GM12878 (cell line): ENCODE measurements around the gene EFCAB11. TPM values are rescaled to one million over a fixed set of nuclear protein-coding genes. Genes with fewer than 3 reads are reported as not detected.
A peak's percentile ranks its signal among the peaks of the same experiment; 100 is the strongest.

Experiments used
- ATAC-seq: fragments of 200-7000 bp; cut with Tn5 transposase; 3 replicates; pipeline ENCODE4 v1.9.1; 2020; ENCODE audit warnings: mild to moderate bottlenecking, moderate library complexity
- BruUV-seq: library from RNA; stranded (reverse); fragments of 400-500 nt; replicated peaks from 2 replicates; lab custom pipeline; 2021; lab: Mats Ljungman, UMichigan
- CTCF ChIA-PET: fragments of 300-600 bp; sonication (Branson Sonifier 250); formaldehyde crosslinking; extraction: SDS; loops from one replicate; lab custom pipeline; 2021; ENCODE audit warnings: inconsistent platforms; lab: Yijun Ruan, JAX
- POLR2A ChIA-PET: fragments of 350-600 bp; formaldehyde crosslinking; extraction: SDS; loops from one replicate; lab custom pipeline; 2021; ENCODE audit warnings: inconsistent platforms; lab: Charles Lee
- RAD21 ChIA-PET: fragments of 300-600 bp; sonication (Branson Sonifier 250); formaldehyde crosslinking; loops from one replicate; lab custom pipeline; 2023; ENCODE audit warnings: antibody characterized with exemption; ENCODE audit not compliant: unreplicated experiment; lab: Charles Lee
- SMC1A ChIA-PET: fragments of 300-600 bp; sonication (Branson Sonifier 250); formaldehyde crosslinking; loops from one replicate; lab custom pipeline; 2023; ENCODE audit not compliant: unreplicated experiment, uncharacterized antibody; lab: Charles Lee
- DNase-seq: peaks from one replicate; pipeline ENCODE4 v3.0.0-alpha.2; 2011; ENCODE audit warnings: low read depth, low spot score
- FAIRE-seq: peaks from 3 replicates; lab custom pipeline; 2011; peaks lifted over from hg19 to GRCh38; lab: Jason Lieb, UNC
- H2AFZ ChIP-seq: 2 replicates; pipeline ENCODE4 v1.6.0; 2011; ENCODE audit warnings: low read depth, low read length, control low read depth; ENCODE audit not compliant: control insufficient read depth
- H3K27ac ChIP-seq: 2 replicates; pipeline ENCODE4 v1.5.1; 2011; ENCODE audit warnings: control low read depth; ENCODE audit not compliant: control insufficient read depth, insufficient read depth
- H3K27me3 ChIP-seq, 2 experiments: replicated peaks in 1 of 2; 2 replicates each; pipeline versions ENCODE4 v1.6.0 to v1.6.1; 2011; ENCODE audit warnings: low read length in 1 of 2; ENCODE audit not compliant: control insufficient read depth in 2 of 2, insufficient read depth in 2 of 2
- H3K36me3 ChIP-seq, 2 experiments: 2 replicates each; pipeline ENCODE4 v1.5.1; 2011; ENCODE audit warnings: low read length in 1 of 2; ENCODE audit not compliant: control insufficient read depth in 2 of 2, insufficient read depth in 2 of 2
- H3K4me1 ChIP-seq: 2 replicates; pipeline ENCODE4 v1.6.1; 2011; ENCODE audit warnings: mild to moderate bottlenecking, low read length, moderate library complexity, mixed read lengths; ENCODE audit not compliant: control insufficient read depth, insufficient read depth
- H3K4me2 ChIP-seq: 2 replicates; pipeline ENCODE4 v1.6.0; 2011; ENCODE audit warnings: control low read depth; ENCODE audit not compliant: control insufficient read depth, insufficient read depth
- H3K4me3 ChIP-seq: fragments of 200-600 bp; sonication (generic); 2 replicates; pipeline ENCODE4 v1.5.1; 2016
- H3K79me2 ChIP-seq: 2 replicates; pipeline ENCODE4 v1.6.0; 2011; ENCODE audit warnings: low read length; ENCODE audit not compliant: control insufficient read depth, insufficient read depth
- H3K9ac ChIP-seq: 2 replicates; pipeline ENCODE4 v1.8.0; 2011; ENCODE audit warnings: low read length, control low read depth, mixed read lengths; ENCODE audit not compliant: control insufficient read depth, insufficient read depth
- H3K9me3 ChIP-seq: replicated peaks from 3 replicates; pipeline ENCODE4 v1.5.1; 2011; ENCODE audit warnings: mild to moderate bottlenecking, low read length; ENCODE audit not compliant: control insufficient read depth, insufficient read depth
- H4K20me1 ChIP-seq: 2 replicates; pipeline ENCODE4 v1.6.0; 2011; ENCODE audit not compliant: control insufficient read depth, insufficient read depth
- ASH2L ChIP-seq: fragments of 300-600, 200-600 bp; sonication (generic); IDR thresholded peaks from 2 replicates; pipeline ENCODE4 v1.6.1; 2017; ENCODE audit warnings: low read depth, mild to moderate bottlenecking, borderline replicate concordance
- CEBPB ChIP-seq, 2 experiments: fragments of 150-350 bp in 1 of 2; IDR thresholded peaks; 2 replicates each; pipeline ENCODE4 v1.6.1; 2012 to 2014; ENCODE audit warnings: low read depth in 2 of 2, low read length in 2 of 2, borderline replicate concordance in 1 of 2, inconsistent platforms in 1 of 2
- E2F4 ChIP-seq: IDR thresholded peaks from 2 replicates; pipeline ENCODE4 v1.6.1; 2012; ENCODE audit warnings: low read depth, low read length, improper control_type of control experiment
- HDAC2 ChIP-seq: fragments of 200-600 bp; sonication (generic); IDR thresholded peaks from 2 replicates; pipeline ENCODE4 v1.6.1; 2017
- JUND ChIP-seq: IDR thresholded peaks from 2 replicates; pipeline ENCODE4 v1.6.1; 2012; ENCODE audit warnings: low read depth, mild to moderate bottlenecking, low read length, improper control_type of control experiment, moderate library complexity
- KAT2A ChIP-seq: conservative IDR thresholded peaks from 2 replicates; pipeline ENCODE4 v1.6.1; 2011; ENCODE audit warnings: low read depth, low read length; ENCODE audit not compliant: control insufficient read depth
- KLF5 ChIP-seq: fragments of 450-650 bp; IDR thresholded peaks from 2 replicates; pipeline ENCODE4 v1.6.1; 2014; ENCODE audit warnings: mild to moderate bottlenecking; ENCODE audit not compliant: partially characterized antibody
- NFYA ChIP-seq: IDR thresholded peaks from 2 replicates; pipeline ENCODE4 v1.6.1; 2011; ENCODE audit warnings: low read depth, mild to moderate bottlenecking, low read length, improper control_type of control experiment, borderline replicate concordance
- NR2F1 ChIP-seq: fragments of 450-650 bp; conservative IDR thresholded peaks from 2 replicates; pipeline ENCODE4 v1.6.1; 2017; ENCODE audit warnings: mild to moderate bottlenecking
- NRF1 ChIP-seq: conservative IDR thresholded peaks from 2 replicates; pipeline ENCODE4 v1.6.1; 2011; ENCODE audit warnings: mild to moderate bottlenecking, low read depth, low read length, improper control_type of control experiment
- POLR2AphosphoS5 ChIP-seq: IDR thresholded peaks from 2 replicates; pipeline ENCODE4 v1.6.1; 2011; ENCODE audit warnings: mild to moderate bottlenecking, low read length, inconsistent platforms
- RAD51 ChIP-seq: fragments of 450-650 bp; IDR thresholded peaks from 2 replicates; pipeline ENCODE4 v1.6.1; 2016; ENCODE audit warnings: moderate library complexity, mild to moderate bottlenecking, inconsistent platforms
- WRNIP1 ChIP-seq: IDR thresholded peaks from 2 replicates; pipeline ENCODE4 v1.6.1; 2011; ENCODE audit warnings: low read depth, low read length, improper control_type of control experiment, borderline replicate concordance
- WGBS: methylation state at CpG from one replicate; pipeline ENCODE4 v1.1.6; 2016; ENCODE audit warnings: low lambda C conversion rate; ENCODE audit not compliant: insufficient replicate concordance, insufficient coverage; ENCODE audit errors: missing lambda C conversion rate; 5-methylcytosine and 5-hydroxymethylcytosine counted together
- in situ Hi-C: fragments of 300-500 bp; cut with MboI; formaldehyde crosslinking; loops from 9 replicates; pipeline ENCODE4 v1.14.3; 2018; ENCODE audit warnings: mixed read lengths
- intact Hi-C: fragments of 100-400 bp; cut with micrococcal nuclease; formaldehyde crosslinking; loops from one replicate; pipeline ENCODE4 v1.14.2; 2022; ENCODE audit not compliant: unreplicated experiment
- polyA plus RNA-seq, 11 experiments: library from polyadenylated mRNA; depleted of rRNA in 4 of 11; unstranded in 6 of 11; stranded (reverse) in 5 of 11; fragments of >200 nt; fragmentation: Nextera tagmentation in 4 of 11; fragmentation: Illumina TruSeq in 1 of 11; extraction: Ambion mirVana in 4 of 11; extraction: Trizol in 1 of 11; gene quantifications; 1 replicate in 1 of 11; 2 replicates in 10 of 11; pipeline versions ENCODE4 v1.2.1 to v1.2.3, GENCODE V29; 2011 to 2016; ENCODE audit warnings: inconsistent platforms in 2 of 11, missing spikeins in 2 of 11, low read depth in 1 of 11
- total RNA-seq, 4 experiments: library from RNA; depleted of rRNA in 3 of 4; stranded (reverse); fragments of >200 nt in 3 of 4; fragmentation: Illumina TruSeq in 1 of 4; extraction: Trizol in 1 of 4; gene quantifications; 2 replicates each; pipeline versions ENCODE4 v1.2.1 to v1.2.3, GENCODE V29; 2013 to 2021
- TF ChIP-seq, protein P1 (sequence below): fragments of 450-650 bp; formaldehyde crosslinking; IDR thresholded peaks from 2 replicates; pipeline ENCODE4 v1.5.0; 2022; ENCODE audit warnings: mild to moderate bottlenecking, missing genetic modification characterization
- TF ChIP-seq, protein P2 (sequence below): fragments of 450-650 bp; IDR thresholded peaks from 2 replicates; pipeline ENCODE4 v1.6.1; 2017; ENCODE audit warnings: borderline replicate concordance
- TF ChIP-seq, protein P3 (sequence below): fragments of 450-650 bp; IDR thresholded peaks from 2 replicates; pipeline ENCODE4 v1.6.1; 2018; ENCODE audit warnings: borderline replicate concordance, mild to moderate bottlenecking; ENCODE audit not compliant: partially characterized antibody

The EFCAB11 gene
- total and polyA plus RNA-seq, 10 of the 15 experiments (the other 5 are each of a cell fraction or from before 2014, with no cell fraction given): 8.6 to 37.4 (median 18.0) TPM

DNA sequence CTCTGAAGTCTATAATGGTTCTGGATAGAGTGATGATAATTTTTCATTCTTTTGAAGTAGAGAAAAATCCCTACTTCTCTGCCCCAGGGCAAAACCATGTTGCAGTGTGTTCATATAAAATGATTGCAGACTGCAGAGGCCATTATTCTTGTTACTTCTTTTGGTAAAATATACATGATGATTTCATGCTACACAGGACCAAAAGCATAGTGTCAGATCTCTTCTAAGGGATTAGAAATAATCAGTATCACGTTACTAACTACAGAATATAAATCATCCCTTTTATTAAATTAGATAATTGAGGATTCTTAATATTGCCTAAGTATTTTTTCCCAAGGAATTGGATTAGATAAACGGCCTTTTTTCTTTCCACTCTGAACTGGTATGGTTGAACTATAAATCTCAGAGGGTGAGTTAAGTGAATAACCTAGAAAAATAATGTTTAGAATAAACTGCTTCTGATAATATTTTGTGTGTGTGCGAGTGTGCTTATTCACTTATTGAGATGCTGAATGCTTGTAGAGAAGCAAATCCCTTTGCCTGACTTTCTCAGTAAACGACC is 156.2 kb downstream of the EFCAB11 start (continued):
- TF ChIP-seq ASH2L: no peak
- no peak for TF ChIP-seq JUND
- TF ChIP-seq NR2F1: no peak
- no peak for TF ChIP-seq POLR2AphosphoS5

DNA sequence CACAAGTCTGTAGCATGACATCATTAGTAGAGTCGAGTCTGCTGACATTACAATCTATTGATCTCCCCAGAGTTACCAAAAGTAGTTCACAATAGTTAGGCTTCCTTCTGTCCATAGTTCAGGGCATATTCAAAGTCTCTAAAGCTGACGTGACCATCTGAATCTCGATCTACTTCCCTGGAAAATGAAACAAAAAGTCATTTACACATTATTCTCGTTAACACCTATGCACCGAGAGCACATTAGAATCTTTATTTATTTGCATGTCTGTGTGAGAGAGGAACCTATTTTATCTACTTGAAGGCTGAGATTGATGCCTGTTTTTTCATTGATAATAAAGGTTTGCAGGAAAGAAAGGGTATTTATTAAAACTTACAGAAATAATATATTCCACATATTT is 157.4 kb downstream of the EFCAB11 start:
- no peak overlapping the region for H3K4me3 ChIP-seq
- no peak overlapping the region for H3K4me2 ChIP-seq
- BruUV-seq: no TSS peak
- no peak overlapping the region for H2AFZ ChIP-seq
- ChIA-PET CTCF (no interaction called here), POLR2A (no interaction called here), SMC1A (no interaction called here), RAD21 (no interaction called here)
- no peaks in the 10 kb centered on the region for H3K79me2 ChIP-seq
- no peaks in the 10 kb centered on the region for H3K9me3 ChIP-seq
- in situ Hi-C loops: no loop called here
- no peak overlapping the region for H3K9ac ChIP-seq
- no peak overlapping the region for H3K27ac ChIP-seq
- FAIRE-seq (no peak), ATAC-seq (peak; percentile 41), DNase-seq (no peak)
- no peaks in the 10 kb centered on the region for H3K36me3 ChIP-seq
- no peaks in the 10 kb centered on the region for H3K27me3 ChIP-seq
- no peaks in the 10 kb centered on the region for H3K4me1 ChIP-seq
- WGBS: 30% methylated on average over 5 of the region's 5 CpGs
- H4K20me1 ChIP-seq: no peaks in the 10 kb centered on the region
- intact Hi-C loops: no loop called here
- TF ChIP-seq, protein P1, sequence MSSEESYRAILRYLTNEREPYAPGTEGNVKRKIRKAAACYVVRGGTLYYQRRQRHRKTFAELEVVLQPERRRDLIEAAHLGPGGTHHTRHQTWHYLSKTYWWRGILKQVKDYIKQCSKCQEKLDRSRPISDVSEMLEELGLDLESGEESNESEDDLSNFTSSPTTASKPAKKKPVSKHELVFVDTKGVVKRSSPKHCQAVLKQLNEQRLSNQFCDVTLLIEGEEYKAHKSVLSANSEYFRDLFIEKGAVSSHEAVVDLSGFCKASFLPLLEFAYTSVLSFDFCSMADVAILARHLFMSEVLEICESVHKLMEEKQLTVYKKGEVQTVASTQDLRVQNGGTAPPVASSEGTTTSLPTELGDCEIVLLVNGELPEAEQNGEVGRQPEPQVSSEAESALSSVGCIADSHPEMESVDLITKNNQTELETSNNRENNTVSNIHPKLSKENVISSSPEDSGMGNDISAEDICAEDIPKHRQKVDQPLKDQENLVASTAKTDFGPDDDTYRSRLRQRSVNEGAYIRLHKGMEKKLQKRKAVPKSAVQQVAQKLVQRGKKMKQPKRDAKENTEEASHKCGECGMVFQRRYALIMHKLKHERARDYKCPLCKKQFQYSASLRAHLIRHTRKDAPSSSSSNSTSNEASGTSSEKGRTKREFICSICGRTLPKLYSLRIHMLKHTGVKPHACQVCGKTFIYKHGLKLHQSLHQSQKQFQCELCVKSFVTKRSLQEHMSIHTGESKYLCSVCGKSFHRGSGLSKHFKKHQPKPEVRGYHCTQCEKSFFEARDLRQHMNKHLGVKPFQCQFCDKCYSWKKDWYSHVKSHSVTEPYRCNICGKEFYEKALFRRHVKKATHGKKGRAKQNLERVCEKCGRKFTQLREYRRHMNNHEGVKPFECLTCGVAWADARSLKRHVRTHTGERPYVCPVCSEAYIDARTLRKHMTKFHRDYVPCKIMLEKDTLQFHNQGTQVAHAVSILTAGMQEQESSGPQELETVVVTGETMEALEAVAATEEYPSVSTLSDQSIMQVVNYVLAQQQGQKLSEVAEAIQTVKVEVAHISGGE (CRISPR knock-in tag): no peak
- TF ChIP-seq HDAC2: no peak
- TF ChIP-seq, protein P2, sequence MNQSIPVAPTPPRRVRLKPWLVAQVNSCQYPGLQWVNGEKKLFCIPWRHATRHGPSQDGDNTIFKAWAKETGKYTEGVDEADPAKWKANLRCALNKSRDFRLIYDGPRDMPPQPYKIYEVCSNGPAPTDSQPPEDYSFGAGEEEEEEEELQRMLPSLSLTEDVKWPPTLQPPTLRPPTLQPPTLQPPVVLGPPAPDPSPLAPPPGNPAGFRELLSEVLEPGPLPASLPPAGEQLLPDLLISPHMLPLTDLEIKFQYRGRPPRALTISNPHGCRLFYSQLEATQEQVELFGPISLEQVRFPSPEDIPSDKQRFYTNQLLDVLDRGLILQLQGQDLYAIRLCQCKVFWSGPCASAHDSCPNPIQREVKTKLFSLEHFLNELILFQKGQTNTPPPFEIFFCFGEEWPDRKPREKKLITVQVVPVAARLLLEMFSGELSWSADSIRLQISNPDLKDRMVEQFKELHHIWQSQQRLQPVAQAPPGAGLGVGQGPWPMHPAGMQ: no peak
- TF ChIP-seq NFYA: no peak
- TF ChIP-seq, protein P3, sequence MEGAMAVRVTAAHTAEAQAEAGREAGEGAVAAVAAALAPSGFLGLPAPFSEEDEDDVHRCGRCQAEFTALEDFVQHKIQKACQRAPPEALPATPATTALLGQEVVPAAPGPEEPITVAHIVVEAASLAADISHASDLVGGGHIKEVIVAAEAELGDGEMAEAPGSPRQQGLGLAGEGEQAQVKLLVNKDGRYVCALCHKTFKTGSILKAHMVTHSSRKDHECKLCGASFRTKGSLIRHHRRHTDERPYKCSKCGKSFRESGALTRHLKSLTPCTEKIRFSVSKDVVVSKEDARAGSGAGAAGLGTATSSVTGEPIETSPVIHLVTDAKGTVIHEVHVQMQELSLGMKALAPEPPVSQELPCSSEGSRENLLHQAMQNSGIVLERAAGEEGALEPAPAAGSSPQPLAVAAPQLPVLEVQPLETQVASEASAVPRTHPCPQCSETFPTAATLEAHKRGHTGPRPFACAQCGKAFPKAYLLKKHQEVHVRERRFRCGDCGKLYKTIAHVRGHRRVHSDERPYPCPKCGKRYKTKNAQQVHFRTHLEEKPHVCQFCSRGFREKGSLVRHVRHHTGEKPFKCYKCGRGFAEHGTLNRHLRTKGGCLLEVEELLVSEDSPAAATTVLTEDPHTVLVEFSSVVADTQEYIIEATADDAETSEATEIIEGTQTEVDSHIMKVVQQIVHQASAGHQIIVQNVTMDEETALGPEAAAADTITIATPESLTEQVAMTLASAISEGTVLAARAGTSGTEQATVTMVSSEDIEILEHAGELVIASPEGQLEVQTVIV: no peak
- no peak for TF ChIP-seq KLF5
- TF ChIP-seq CEBPB (IDR thresholded peaks at IDR 0.05; ENCODE audit: borderline replicate concordance in 1 of 2, low read depth in 2 of 2, low read length in 2 of 2): no peak
- no peak for TF ChIP-seq E2F4
- TF ChIP-seq KAT2A: no peak
- no peak for TF ChIP-seq WRNIP1
- TF ChIP-seq RAD51: no peak
- TF ChIP-seq NRF1: no peak
